ENCODE measurements around the gene SRP19. TPM values are rescaled to one million over a fixed set of nuclear protein-coding genes. Genes with fewer than 3 reads are reported as not detected.

Gene SRP19
- total and polyA plus RNA-seq, 11 donors: 23.6 to 81.7 (median 28.4) TPM

DNA sequence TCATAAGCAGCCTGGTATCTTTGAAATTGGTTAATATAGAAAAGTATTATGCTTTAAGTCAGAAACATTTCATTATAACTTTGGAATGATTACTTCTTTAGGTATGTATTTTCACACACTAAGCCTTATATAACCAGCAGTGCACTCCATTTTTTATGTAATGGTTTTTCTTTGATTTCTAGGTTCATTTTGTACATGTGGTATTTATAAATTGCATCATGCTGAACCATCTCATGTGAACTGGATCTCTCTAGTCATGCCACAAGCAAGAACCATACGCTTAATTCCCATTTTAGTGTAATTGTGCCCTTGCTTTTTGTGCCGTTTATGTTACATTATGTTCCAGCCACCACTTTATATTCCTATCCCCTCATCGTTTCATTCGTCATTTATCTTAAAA lies 38.6 kb upstream of the SRP19 start:
- Histone ChIP-seq H3K9me3 (no peaks in the 10 kb centered on the region), H3K4me3 (no peak overlapping the region), H3K27ac (no peak overlapping the region), H3K27me3 (no peaks in the 10 kb centered on the region), H3K36me3 (peaks cover 2 to 94% (median 79%) of the 10 kb centered on the region in 9 donors), H3K4me1 (no peaks in the 10 kb centered on the region)
- TF ChIP-seq, protein P1, sequence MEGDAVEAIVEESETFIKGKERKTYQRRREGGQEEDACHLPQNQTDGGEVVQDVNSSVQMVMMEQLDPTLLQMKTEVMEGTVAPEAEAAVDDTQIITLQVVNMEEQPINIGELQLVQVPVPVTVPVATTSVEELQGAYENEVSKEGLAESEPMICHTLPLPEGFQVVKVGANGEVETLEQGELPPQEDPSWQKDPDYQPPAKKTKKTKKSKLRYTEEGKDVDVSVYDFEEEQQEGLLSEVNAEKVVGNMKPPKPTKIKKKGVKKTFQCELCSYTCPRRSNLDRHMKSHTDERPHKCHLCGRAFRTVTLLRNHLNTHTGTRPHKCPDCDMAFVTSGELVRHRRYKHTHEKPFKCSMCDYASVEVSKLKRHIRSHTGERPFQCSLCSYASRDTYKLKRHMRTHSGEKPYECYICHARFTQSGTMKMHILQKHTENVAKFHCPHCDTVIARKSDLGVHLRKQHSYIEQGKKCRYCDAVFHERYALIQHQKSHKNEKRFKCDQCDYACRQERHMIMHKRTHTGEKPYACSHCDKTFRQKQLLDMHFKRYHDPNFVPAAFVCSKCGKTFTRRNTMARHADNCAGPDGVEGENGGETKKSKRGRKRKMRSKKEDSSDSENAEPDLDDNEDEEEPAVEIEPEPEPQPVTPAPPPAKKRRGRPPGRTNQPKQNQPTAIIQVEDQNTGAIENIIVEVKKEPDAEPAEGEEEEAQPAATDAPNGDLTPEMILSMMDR (IDR thresholded peaks at IDR 0.05): no peak
- no peak for TF ChIP-seq POLR2A (IDR thresholded peaks at IDR 0.05)
- DNase-seq (no peak), ATAC-seq (no peak)
- WGBS, 4 donors: 68 to 81% (median 71%) methylated on average over 4 of the region's 4 CpGs
- intact Hi-C loops (cut with DNase I): no loop called here

DNA sequence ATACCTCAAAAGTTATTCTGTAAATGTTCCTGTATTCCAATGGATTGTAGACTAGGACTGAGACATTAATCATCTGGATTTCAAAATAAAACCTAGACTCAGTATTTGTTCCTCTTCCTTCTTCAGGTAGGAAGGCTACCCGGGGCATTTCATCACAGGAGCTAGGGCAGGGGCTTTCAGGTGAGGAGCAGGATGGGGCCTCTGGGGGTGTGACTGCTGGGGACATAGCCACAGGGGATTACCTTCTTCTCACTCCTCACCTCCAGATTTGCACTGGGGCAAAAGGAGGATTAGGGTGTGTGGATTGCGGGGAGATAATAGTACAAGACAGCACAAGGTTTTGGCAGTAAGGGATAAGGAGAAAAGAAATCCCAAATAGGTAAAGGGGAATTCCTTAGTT lies 37.9 kb upstream of the SRP19 start:
- no peaks in the 10 kb centered on the region for H3K27me3 ChIP-seq
- H3K36me3 ChIP-seq: peaks cover 2 to 96% (median 84%) of the 10 kb centered on the region in 9 donors
- H3K27ac ChIP-seq: no peak overlapping the region
- no peak overlapping the region for H3K4me3 ChIP-seq
- no peak for DNase-seq
- intact Hi-C loops (cut with DNase I): no loop called here
- TF ChIP-seq POLR2A (IDR thresholded peaks at IDR 0.05): no peak
- TF ChIP-seq, protein P1 (IDR thresholded peaks at IDR 0.05): no peak
- H3K4me1 ChIP-seq: no peaks in the 10 kb centered on the region
- no peaks in the 10 kb centered on the region for H3K9me3 ChIP-seq
- WGBS, 4 donors: 89 to 95% (median 94%) methylated on average over 2 of the region's 2 CpGs
- no peak for ATAC-seq

DNA sequence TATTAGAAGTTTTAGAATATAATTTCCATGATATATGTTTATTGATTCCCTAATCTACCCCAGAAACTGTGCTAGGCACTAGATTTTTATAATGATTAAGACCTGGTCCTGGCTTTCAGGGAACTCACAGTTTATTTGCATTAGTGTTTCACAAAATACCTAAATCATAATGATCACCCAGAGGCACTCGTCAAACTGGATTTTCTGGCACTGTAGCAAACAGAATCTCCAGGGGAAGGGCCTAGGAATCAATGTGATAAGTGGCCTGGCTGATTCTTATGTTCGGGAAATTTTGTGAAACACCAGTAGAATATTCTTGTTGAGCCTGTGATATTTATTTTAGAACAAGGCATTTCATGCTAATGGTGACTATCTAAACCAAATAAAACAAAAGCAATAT lies 37.4 kb upstream of the SRP19 start:
- intact Hi-C loops (cut with DNase I): no loop called here
- Histone ChIP-seq H3K36me3 (peaks cover 2 to 96% (median 88%) of the 10 kb centered on the region in 9 donors), H3K4me1 (no peaks in the 10 kb centered on the region), H3K9me3 (no peaks in the 10 kb centered on the region), H3K27ac (no peak overlapping the region), H3K27me3 (no peaks in the 10 kb centered on the region), H3K4me3 (no peak overlapping the region)
- 93 to 97% (median 94%) methylated on average over 2 of the region's 2 CpGs for WGBS, 4 donors
- DNase-seq (no peak), ATAC-seq (no peak)
- TF ChIP-seq POLR2A (IDR thresholded peaks at IDR 0.05): no peak
- TF ChIP-seq, protein P1 (IDR thresholded peaks at IDR 0.05): no peak

DNA sequence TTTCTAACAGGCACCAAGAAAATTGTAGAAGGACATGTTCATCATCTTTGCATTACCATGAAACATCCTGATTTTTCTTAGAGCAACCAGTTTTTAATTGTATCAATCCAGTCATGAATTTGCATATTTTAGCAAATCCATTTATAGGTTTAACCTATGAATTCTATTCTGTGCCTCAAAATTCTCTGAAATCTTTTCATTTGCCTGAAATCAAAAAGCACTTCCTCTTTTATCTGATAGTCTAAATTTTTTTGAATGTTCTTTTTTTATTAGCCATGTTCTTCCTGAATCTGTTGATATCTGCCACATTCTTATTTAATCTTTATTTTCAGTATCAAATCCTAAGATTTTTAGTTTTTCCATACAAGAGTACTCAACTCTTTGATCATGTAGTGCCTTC lies 36.9 kb upstream of the SRP19 start:
- intact Hi-C loops (cut with DNase I): no loop called here

More for the DNA sequence above, 36.9 kb upstream of the SRP19 start:
- Histone ChIP-seq H3K27me3 (no peaks in the 10 kb centered on the region), H3K27ac (no peak overlapping the region), H3K4me1 (no peaks in the 10 kb centered on the region), H3K4me3 (no peak overlapping the region), H3K36me3 (peaks cover 2 to 96% (median 88%) of the 10 kb centered on the region in 9 donors), H3K9me3 (no peaks in the 10 kb centered on the region)
- no peak for TF ChIP-seq POLR2A (IDR thresholded peaks at IDR 0.05)
- TF ChIP-seq, protein P1 (IDR thresholded peaks at IDR 0.05): no peak
- no peak for DNase-seq
- no peak for ATAC-seq

All from heart left ventricle (tissue), 16 donors.